Vagina (tissue), 2 donors: Measurements from ENCODE around the gene RFX2.

Experiments used
- POLR2AphosphoS5 ChIP-seq, 2 donors: sonication (generic); formaldehyde crosslinking; IDR thresholded peaks; one replicate each; pipeline ENCODE4 v1.9.0; 2017; ENCODE audit warnings: antibody characterized with exemption in 2 of 2, mild to moderate bottlenecking in 2 of 2, low read depth in 1 of 2; ENCODE audit not compliant: insufficient read depth in 1 of 2
- TF ChIP-seq, protein P1 (sequence below), 3 experiments: fragments of 450-650 bp in 2 of 3; fragments of 200-600 bp in 1 of 3; sonication (generic) in 1 of 3; IDR thresholded peaks; one replicate each; pipeline ENCODE4 v1.5.1; 2017 to 2019; ENCODE audit warnings: antibody characterized with exemption in 3 of 3, mild to moderate bottlenecking in 2 of 3, moderate library complexity in 2 of 3

GRCh38 chr19:5956323-5956722 is 154.0 kb downstream of the RFX2 start:
- TF ChIP-seq, protein P1, sequence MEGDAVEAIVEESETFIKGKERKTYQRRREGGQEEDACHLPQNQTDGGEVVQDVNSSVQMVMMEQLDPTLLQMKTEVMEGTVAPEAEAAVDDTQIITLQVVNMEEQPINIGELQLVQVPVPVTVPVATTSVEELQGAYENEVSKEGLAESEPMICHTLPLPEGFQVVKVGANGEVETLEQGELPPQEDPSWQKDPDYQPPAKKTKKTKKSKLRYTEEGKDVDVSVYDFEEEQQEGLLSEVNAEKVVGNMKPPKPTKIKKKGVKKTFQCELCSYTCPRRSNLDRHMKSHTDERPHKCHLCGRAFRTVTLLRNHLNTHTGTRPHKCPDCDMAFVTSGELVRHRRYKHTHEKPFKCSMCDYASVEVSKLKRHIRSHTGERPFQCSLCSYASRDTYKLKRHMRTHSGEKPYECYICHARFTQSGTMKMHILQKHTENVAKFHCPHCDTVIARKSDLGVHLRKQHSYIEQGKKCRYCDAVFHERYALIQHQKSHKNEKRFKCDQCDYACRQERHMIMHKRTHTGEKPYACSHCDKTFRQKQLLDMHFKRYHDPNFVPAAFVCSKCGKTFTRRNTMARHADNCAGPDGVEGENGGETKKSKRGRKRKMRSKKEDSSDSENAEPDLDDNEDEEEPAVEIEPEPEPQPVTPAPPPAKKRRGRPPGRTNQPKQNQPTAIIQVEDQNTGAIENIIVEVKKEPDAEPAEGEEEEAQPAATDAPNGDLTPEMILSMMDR (IDR thresholded peaks at IDR 0.05): no peak
- no peak for TF ChIP-seq POLR2AphosphoS5 (IDR thresholded peaks at IDR 0.05; ENCODE audit: insufficient read depth in 1 of 2, low read depth in 1 of 2)
